IMR-90 (cell line): ENCODE measurements around the gene KCNJ10. TPM values are rescaled to one million over a fixed set of nuclear protein-coding genes. Genes with fewer than 3 reads are reported as not detected.

Experiments used
- ATAC-seq: fragments of 200-7000 bp; cut with Tn5 transposase; 2 replicates; pipeline ENCODE4 v1.9.1; 2020; ENCODE audit warnings: low read depth, mild to moderate bottlenecking, moderate library complexity
- BruUV-seq: library from RNA; stranded (reverse); fragments of 400-500 nt; replicated peaks from 2 replicates; lab custom pipeline; 2021; lab: Mats Ljungman, UMichigan
- CTCF ChIA-PET: fragments of 300-600 bp; formaldehyde crosslinking; extraction: SDS; loops from one replicate; lab custom pipeline; 2021; ENCODE audit warnings: antibody characterized with exemption; lab: Yijun Ruan, JAX
- POLR2A ChIA-PET: fragments of 300-600 bp; sonication (Branson Sonifier 250); formaldehyde crosslinking; loops from one replicate; lab custom pipeline; 2022; ENCODE audit warnings: antibody characterized with exemption; ENCODE audit not compliant: unreplicated experiment; lab: Charles Lee
- DNase-seq: peaks from one replicate; pipeline ENCODE4 v3.0.0; 2013
- H2AFZ ChIP-seq: replicated peaks from 2 replicates; pipeline ENCODE3; 2013; ENCODE audit warnings: low read length, mild to moderate bottlenecking; ENCODE audit not compliant: poor library complexity
- H2AK5ac ChIP-seq: 2 replicates; pipeline ENCODE4 v1.6.1; 2013; ENCODE audit warnings: low read depth, low read length, inconsistent platforms
- H2AK9ac ChIP-seq: replicated peaks from 2 replicates; pipeline ENCODE3; 2013; ENCODE audit warnings: mild to moderate bottlenecking, low read depth, low read length, moderate library complexity; ENCODE audit not compliant: poor library complexity
- H2BK120ac ChIP-seq: 2 replicates; pipeline ENCODE4 v1.6.1; 2013; ENCODE audit warnings: low read depth, low read length, inconsistent platforms
- H2BK15ac ChIP-seq: 3 replicates; pipeline ENCODE4 v1.6.1; 2013; ENCODE audit warnings: low read depth, low read length, inconsistent platforms
- H2BK20ac ChIP-seq: 2 replicates; pipeline ENCODE4 v1.6.1; 2013; ENCODE audit warnings: low read depth, mild to moderate bottlenecking, inconsistent platforms, low read length, moderate library complexity
- H2BK5ac ChIP-seq: 2 replicates; pipeline ENCODE4 v1.6.1; 2013; ENCODE audit warnings: mild to moderate bottlenecking, low read depth, low read length, inconsistent platforms; ENCODE audit not compliant: poor library complexity, severe bottlenecking
- H3K14ac ChIP-seq: replicated peaks from 2 replicates; pipeline ENCODE4 v1.6.1; 2013; ENCODE audit warnings: low read depth, low read length, inconsistent platforms
- H3K18ac ChIP-seq: 2 replicates; pipeline ENCODE4 v1.6.1; 2013; ENCODE audit warnings: low read depth, low read length, control low read depth
- H3K23ac ChIP-seq: 2 replicates; pipeline ENCODE4 v1.6.1; 2013; ENCODE audit warnings: low read depth, low read length, inconsistent platforms
- H3K27ac ChIP-seq: 2 replicates; pipeline ENCODE4 v1.5.1; 2013; ENCODE audit warnings: mild to moderate bottlenecking, control low read depth, low read length; ENCODE audit not compliant: insufficient read depth
- H3K27me3 ChIP-seq: 2 replicates; pipeline ENCODE4 v1.6.1; 2013; ENCODE audit warnings: low read length; ENCODE audit not compliant: control insufficient read depth, insufficient read depth
- H3K36me3 ChIP-seq: 2 replicates; pipeline ENCODE4 v1.6.1; 2013; ENCODE audit warnings: low read length, mixed read lengths; ENCODE audit not compliant: control insufficient read depth, insufficient read depth
- H3K4ac ChIP-seq: 2 replicates; pipeline ENCODE4 v1.6.1; 2013; ENCODE audit warnings: low read depth, low read length, inconsistent platforms
- H3K4me1 ChIP-seq: 2 replicates; pipeline ENCODE4 v1.6.1; 2013; ENCODE audit warnings: low read length, mixed read lengths; ENCODE audit not compliant: control insufficient read depth, insufficient read depth
- H3K4me2 ChIP-seq: 2 replicates; pipeline ENCODE4 v1.6.1; 2013; ENCODE audit warnings: low read depth, mild to moderate bottlenecking, control low read depth, low read length, moderate library complexity
- H3K4me3 ChIP-seq: 2 replicates; pipeline ENCODE4 v1.5.1; 2013; ENCODE audit warnings: low read depth, mild to moderate bottlenecking, control low read depth, low read length, moderate library complexity; ENCODE audit not compliant: insufficient read depth
- H3K56ac ChIP-seq: 2 replicates; pipeline ENCODE4 v1.6.1; 2013; ENCODE audit warnings: low read length, inconsistent platforms; ENCODE audit not compliant: insufficient read depth; ENCODE audit errors: extremely low read depth
- H3K79me1 ChIP-seq, 2 experiments: 2 replicates each; pipeline ENCODE4 v1.6.1; 2013; ENCODE audit warnings: low read length in 2 of 2, inconsistent platforms in 1 of 2, low read depth in 1 of 2
- H3K9ac ChIP-seq: 2 replicates; pipeline ENCODE4 v1.6.1; 2013; ENCODE audit warnings: low read depth, low read length, control low read depth
- H3K9me1 ChIP-seq: 2 replicates; pipeline ENCODE4 v1.6.1; 2013; ENCODE audit warnings: low read length, inconsistent platforms; ENCODE audit not compliant: insufficient read depth
- H3K9me3 ChIP-seq: 2 replicates; pipeline ENCODE4 v1.6.1; 2013; ENCODE audit warnings: low read length; ENCODE audit not compliant: control insufficient read depth, insufficient read depth
- H4K20me1 ChIP-seq: 2 replicates; pipeline ENCODE4 v1.6.1; 2013; ENCODE audit warnings: low read length, inconsistent platforms; ENCODE audit not compliant: insufficient read depth
- H4K5ac ChIP-seq: 2 replicates; pipeline ENCODE4 v1.6.1; 2013; ENCODE audit warnings: mild to moderate bottlenecking, low read depth, low read length, control low read depth
- H4K8ac ChIP-seq, 2 experiments: 2 replicates each; pipeline ENCODE4 v1.6.1; 2013; ENCODE audit warnings: low read depth in 2 of 2, low read length in 2 of 2, control low read depth in 1 of 2, inconsistent platforms in 1 of 2
- H4K91ac ChIP-seq: 2 replicates; pipeline ENCODE4 v1.6.1; 2013; ENCODE audit warnings: low read depth, low read length, inconsistent platforms; ENCODE audit not compliant: insufficient read depth
- CEBPB ChIP-seq: IDR thresholded peaks from 2 replicates; pipeline ENCODE4 v1.6.1; 2012; ENCODE audit warnings: low read depth, low read length, improper control_type of control experiment
- CHD1 ChIP-seq: IDR thresholded peaks from 2 replicates; pipeline ENCODE4 v1.6.1; 2012; ENCODE audit warnings: low read depth, low read length, improper control_type of control experiment
- CTCF ChIP-seq: conservative IDR thresholded peaks from 2 replicates; pipeline ENCODE4 v1.5.1; 2012; ENCODE audit warnings: mild to moderate bottlenecking, low read depth, low read length, improper control_type of control experiment
- MAFK ChIP-seq: IDR thresholded peaks from 2 replicates; pipeline ENCODE4 v1.6.1; 2012; ENCODE audit warnings: low read depth, low read length, improper control_type of control experiment
- MAZ ChIP-seq: IDR thresholded peaks from 2 replicates; pipeline ENCODE4 v1.6.1; 2012; ENCODE audit warnings: low read depth, mild to moderate bottlenecking, low read length, improper control_type of control experiment, moderate library complexity, borderline replicate concordance
- MXI1 ChIP-seq: IDR thresholded peaks from 2 replicates; pipeline ENCODE4 v1.6.1; 2012; ENCODE audit warnings: low read depth, mild to moderate bottlenecking, low read length, moderate library complexity, borderline replicate concordance
- RAD21 ChIP-seq: IDR thresholded peaks from 2 replicates; pipeline ENCODE4 v1.6.1; 2012; ENCODE audit warnings: low read length, improper control_type of control experiment
- RCOR1 ChIP-seq: IDR thresholded peaks from 2 replicates; pipeline ENCODE4 v1.6.1; 2012; ENCODE audit warnings: mild to moderate bottlenecking, low read length, improper control_type of control experiment; ENCODE audit not compliant: insufficient replicate concordance
- RFX5 ChIP-seq: IDR thresholded peaks from 2 replicates; pipeline ENCODE4 v1.8.0; 2012; ENCODE audit warnings: low read depth, mild to moderate bottlenecking, low read length, moderate library complexity
- SMC3 ChIP-seq: fragments of 150-350 bp; IDR thresholded peaks from 2 replicates; pipeline ENCODE4 v1.6.1; 2016; ENCODE audit warnings: low read depth, mild to moderate bottlenecking, antibody characterized with exemption, low read length, moderate library complexity
- WGBS, 2 experiments: methylation state at CpG; one replicate each; pipeline versions ENCODE4 v1.1.5 to v1.1.7; 2013; ENCODE audit warnings: missing lambda C conversion rate in 2 of 2; ENCODE audit not compliant: insufficient read length in 1 of 2; ENCODE audit errors: extremely low coverage in 2 of 2; 5-methylcytosine and 5-hydroxymethylcytosine counted together
- dilution Hi-C: fragments of 300-500 bp; cut with HindIII; formaldehyde crosslinking; loops from one replicate; pipeline ENCODE4 v1.14.3; 2018; ENCODE audit warnings: low sequenced_read_pairs; ENCODE audit not compliant: unreplicated experiment
- in situ Hi-C: fragments of 300-500 bp; cut with MboI; formaldehyde crosslinking; loops from 3 replicates; pipeline ENCODE4 v1.14.3; 2019; ENCODE audit warnings: low sequenced_read_pairs, inconsistent platforms, mixed read lengths
- intact Hi-C: fragments of 100-400 bp; cut with micrococcal nuclease; formaldehyde crosslinking; loops from 2 replicates; pipeline ENCODE4 v1.10.0; 2022
- polyA plus RNA-seq, 3 experiments: library from polyadenylated mRNA; depleted of rRNA; stranded (reverse); fragments of >200 nt; gene quantifications; 2 replicates each; pipeline ENCODE4 v1.2.3, GENCODE V29; 2012; ENCODE audit warnings: low replicate concordance in 1 of 3
- total RNA-seq: library from RNA; depleted of rRNA; stranded (reverse); fragments of >200 nt; gene quantifications from 2 replicates; pipeline ENCODE4 v1.2.3, GENCODE V29; 2012

Gene KCNJ10
- total and polyA plus RNA-seq, 2 of the 4 experiments (the other 2 are of a cell fraction) = not detected

GRCh38 chr1:160081261-160081936, 11.4 kb upstream of the KCNJ10 start, which contains the start of gene KCNJ9:
Gene KCNJ9, plus strand, starts transcription at chr1:160081538. Its CDS starts 2,493 bp downstream, at chr1:160084031.
- in situ Hi-C loops (no loop called here), dilution Hi-C loops (no loop called here), intact Hi-C loops (no loop called here)
- TF ChIP-seq RFX5 (no peak), RAD21 (no peak), CHD1 (no peak), MAFK (no peak), MXI1 (no peak), MAZ (no peak), RCOR1 (no peak), CEBPB (no peak), CTCF (no peak), SMC3 (no peak)
- Histone ChIP-seq H2AFZ (no peak within 1 kb of the TSS), H3K4me1 (peaks cover 3% of the 10 kb centered on the region; the same call in 1 of the 2 replicates), H3K18ac (no peak within 1 kb of the TSS), H3K56ac (no peak within 1 kb of the TSS), H4K8ac (no peak within 1 kb of the TSS), H3K9me3 (no peaks in the 10 kb centered on the region; the same call in none of the 2 replicates), H3K4me3 (no peak within 1 kb of the TSS), H3K27me3 (peaks cover 67% of the 10 kb centered on the region), H3K9ac (no peak within 1 kb of the TSS), H2BK20ac (no peak within 1 kb of the TSS), H2AK5ac (no peak within 1 kb of the TSS), H3K14ac (no peak within 1 kb of the TSS), H3K9me1 (no peaks in the 10 kb centered on the region), H4K91ac (no peak within 1 kb of the TSS), H3K27ac (no peak within 1 kb of the TSS), H2AK9ac (no peak within 1 kb of the TSS), H4K5ac (no peak within 1 kb of the TSS), H2BK120ac (no peak within 1 kb of the TSS), H3K23ac (no peak within 1 kb of the TSS), H3K4ac (no peak within 1 kb of the TSS), H2BK15ac (no peak within 1 kb of the TSS), H3K79me1 (no peaks in the 10 kb centered on the region), H3K4me2 (no peak within 1 kb of the TSS), H4K20me1 (no peaks in the 10 kb centered on the region), H3K36me3 (no peaks in the 10 kb centered on the region), H2BK5ac (no peak within 1 kb of the TSS)
- POLR2A ChIA-PET = interaction anchor here (0.6 kb wide), 1 partner anchor 181 kb away, joined by 3 read pairs; the partner anchor contains the start of gene DCAF8
- CTCF ChIA-PET = no interaction called here
- WGBS, 2 experiments = 0% methylated on average over 1 of the region's 14 CpGs; no CpG with 5 or more reads in 1 of the 2 experiments
- DNase-seq = no peak
- no TSS peak for BruUV-seq
- no peak for ATAC-seq
